Kasumi-1 (cell line): Measurements from ENCODE around the gene DNAJB8.
A peak's percentile ranks its signal among the peaks of the same experiment; 100 is the strongest.

ENCODE experiments used
- DNase-seq, 2 experiments: peaks; one replicate each; lab custom pipeline; 2025; lab: John Stamatoyannopoulos, UW

Gene DNAJB8

DNA sequence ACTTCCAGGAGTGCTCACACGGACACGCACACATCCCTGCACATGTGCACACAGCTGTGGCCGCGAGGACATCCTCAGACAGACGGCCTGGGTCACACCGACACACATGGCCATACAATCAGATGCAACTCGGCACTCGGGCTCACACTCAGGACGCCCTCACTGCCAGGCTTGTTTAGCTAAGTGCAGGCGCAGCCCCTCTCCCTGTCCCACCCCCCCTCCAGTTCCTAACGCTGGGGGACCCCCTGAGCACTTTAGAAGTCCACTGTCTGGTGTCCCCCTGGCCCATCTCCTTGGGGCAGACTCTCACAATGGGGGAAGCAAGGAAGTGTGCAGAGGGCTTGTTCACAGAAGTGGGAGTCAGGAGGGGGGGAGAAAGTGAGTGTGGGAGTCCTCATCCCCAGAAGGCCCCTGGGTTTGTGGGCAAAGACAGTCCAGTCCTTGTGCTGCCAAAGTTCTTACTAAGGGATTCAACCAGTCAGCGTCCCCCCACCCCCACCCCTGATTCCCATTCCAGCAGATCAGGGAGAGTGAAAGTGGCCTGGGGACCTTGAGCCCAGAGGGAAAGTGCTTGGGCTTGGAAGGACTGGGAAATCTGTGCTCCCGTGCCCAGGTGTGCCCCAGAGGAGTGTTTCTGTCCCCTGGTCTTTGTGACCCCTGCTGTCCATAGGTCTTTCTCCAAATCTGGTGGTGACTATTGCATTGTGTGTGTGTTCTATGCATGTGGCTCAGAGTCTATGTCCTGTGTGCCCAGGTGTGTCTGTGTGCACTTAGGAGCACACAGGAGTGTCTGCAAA is 27.1 kb upstream of the DNAJB8 start:
- no peak for DNase-seq

DNA sequence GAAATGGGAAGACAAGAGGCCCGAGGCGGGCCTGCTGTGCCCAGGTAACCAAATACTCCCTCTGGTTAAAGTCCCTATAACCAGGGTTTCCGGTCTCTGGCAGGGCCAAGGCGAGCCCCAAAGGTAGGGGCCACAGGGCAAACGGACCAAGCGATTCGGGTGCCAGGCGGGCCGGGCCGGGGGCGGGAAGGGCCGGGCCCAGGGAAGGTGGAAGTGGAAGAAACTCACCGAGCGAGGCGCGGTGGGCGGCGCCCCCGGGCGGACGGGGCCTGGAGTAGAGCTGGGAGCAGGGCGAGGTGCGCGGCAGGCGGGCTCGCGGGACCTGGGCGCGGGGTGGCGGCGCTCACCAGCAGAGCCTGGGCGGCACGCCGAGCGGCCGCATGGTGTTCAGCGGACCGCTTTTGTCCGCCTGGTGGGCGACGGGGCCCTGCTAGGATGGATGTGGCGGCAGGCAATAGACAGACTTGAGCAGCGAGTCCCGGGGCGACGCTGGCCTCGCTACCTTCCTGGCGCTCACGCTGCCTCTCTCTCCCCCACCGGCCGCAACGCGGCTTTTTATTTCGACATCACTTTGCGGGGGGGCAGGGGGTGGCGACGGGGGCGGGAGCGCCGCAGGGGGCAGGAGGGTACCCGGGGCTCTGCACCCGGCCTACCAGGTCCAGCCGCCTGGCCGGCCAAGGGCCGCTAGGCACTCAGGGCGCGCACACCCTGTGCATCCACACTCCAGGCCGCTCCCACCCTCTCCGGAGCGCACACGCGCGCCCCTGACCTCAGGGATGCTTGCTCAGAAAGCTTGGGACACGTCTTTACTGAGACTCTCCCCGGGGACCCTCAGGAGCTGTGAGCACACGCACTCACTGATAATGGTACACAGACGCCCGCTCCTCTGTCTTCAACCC is 26.2 kb upstream of the DNAJB8 start, which contains the start of gene GATA2:
Gene GATA2, minus strand, starts transcription at position 531 of the 899 bp plus-strand sequence. CDS start 6,170 bp downstream, outside the sequence.
- DNase-seq = peak; percentile 10 to 26

DNA sequence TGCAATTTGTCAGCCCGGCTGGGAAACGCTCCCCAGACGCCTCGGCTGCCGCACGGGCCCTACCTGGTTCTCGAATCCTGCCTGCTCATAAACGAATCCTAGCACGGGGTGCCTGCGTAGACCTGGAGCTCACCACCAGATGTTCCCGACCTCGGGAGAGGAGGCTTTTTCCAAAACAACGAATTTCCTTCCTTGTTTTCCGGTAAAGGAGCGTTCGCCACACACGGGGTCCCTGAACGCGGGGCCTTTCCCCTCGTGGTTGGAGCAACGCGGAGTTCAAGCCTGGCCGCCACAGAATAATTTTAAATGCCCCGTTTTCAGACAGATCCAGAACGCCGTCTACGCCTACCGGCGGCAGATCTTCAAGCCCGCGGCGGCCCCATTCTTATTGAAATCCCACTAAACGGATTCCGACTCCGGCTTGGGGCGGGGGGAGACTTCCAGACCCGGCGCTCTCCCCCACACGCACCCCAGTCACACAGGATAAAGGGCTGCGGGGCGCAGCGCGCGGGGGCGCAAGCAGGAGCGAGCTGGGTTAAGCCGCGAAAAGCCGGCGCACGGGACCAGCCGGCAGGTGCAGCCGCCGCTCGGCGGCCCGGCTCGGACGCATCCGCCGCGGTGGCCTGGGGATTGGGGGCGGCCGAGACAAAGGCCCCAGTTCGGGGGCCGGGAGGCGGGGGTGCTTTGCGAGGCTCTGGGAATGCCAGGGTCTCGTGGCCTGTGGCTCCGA is 25.4 kb upstream of the DNAJB8 start:
- DNase-seq = no peak

DNA sequence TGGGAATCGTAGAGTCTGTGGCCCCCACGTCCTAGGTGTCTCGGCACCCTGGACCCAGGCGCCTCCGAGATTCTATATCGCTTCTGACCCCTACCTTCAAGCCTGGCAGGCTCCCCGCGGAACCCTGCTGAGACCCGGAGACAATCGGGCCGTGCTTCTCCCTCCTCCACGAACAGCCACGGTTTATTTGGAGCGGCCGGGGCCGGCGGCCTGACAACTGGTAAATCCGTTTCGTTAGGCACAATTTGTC is 24.9 kb upstream of the DNAJB8 start:
- no peak for DNase-seq

DNA sequence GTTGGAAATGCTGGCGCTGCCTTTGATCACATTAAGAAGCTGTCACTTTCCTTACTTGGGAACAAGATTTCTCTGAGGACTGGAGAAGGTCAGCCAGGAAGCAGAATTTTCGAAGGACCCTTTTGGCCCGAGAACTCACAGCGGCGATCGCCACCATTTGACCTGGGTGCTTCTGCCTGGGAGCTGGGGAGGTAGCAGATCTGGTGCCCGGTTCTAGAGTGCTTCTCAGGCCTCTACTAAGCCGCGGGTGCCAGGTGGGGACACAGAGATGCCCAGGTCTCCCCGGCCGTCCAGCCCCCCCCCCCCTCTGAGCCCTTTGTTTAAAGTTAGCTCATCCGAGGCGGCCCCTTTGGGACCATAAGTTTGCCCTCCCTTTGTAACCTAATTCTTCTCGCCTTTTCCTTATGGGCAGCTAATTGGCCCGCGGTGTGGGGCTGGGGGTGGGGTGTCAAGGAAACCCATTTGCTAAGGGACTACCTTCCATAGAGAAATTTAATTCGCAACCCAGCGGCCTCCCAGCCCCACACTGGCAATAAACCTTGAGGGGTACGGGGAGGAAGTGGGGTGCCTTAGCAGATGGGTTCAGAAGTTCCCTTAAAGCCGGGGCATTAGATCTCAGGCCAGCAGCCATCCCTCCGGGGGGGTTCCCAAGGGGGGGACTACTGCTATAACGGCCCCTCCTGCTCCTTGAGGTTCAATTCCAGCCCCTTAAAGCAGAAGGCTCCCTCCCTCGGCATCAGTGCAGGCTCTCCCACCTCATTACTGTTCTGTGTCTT is 24.4 kb upstream of the DNAJB8 start:
- DNase-seq = no peak

DNA sequence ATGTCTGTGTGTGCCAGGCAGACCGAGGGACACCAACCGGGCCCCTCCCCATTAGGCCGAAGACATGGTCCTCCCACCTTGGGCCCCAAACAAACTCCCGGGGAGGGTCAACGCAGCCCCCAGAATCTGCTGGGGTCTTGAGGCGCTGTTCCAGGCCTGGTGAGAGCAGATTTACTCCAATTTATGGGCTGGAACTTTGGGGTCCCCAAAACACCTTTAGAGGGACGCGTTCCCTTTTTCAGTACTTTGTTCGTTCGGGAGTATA is 23.9 kb upstream of the DNAJB8 start:
- no peak for DNase-seq

DNA sequence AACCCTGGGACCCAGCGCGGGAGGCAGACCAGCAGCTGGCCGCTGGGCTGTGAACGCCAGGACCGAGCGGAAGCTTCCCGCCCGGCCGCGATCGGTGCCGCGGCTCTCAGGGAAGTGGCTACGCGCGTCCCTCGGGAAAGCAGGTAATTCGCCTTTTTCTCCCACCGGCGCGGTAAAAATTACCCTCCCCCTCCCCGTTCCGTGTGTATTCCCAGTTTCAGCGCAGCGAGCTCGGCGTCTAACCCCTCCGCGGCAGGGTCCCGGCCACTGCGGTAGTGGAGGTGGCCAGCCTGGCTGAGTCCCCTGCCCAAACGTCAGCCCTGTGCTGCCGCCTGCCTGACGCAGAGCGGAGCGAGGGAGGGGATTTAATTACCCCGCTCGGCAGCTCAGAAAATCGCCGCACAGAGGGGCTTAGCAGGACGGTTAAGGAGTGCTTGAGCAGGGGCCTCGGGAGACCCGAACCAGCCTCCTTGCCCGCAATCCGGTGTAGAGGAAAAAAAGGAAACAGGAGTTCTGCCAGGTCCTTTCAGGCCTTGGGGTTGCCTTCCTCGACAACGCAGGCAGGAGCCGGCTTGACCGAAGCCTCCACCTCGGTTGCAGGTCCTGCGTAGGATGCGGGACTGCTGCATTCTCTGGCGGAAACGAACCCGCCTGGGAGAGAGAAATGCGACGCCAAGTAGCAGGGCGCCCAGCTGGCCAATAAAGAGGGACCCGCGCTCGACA is 23.4 kb upstream of the DNAJB8 start:
- DNase-seq = peak in 1 of 2 experiments; percentile 11

DNA sequence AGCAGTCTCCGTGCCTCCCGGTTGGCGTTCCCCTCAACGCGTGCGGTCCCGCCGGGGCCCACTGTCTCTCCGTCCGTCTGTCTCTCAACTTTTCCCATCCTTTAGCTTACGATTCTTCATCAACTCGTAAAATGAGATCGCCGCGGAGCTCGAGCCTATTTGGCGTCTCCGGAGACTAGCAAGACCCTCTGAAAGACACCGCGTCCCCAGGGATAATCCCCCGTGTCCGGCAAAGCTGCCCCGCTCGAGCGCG is 22.9 kb upstream of the DNAJB8 start:
- DNase-seq = peak; percentile 7 to 14

DNA sequence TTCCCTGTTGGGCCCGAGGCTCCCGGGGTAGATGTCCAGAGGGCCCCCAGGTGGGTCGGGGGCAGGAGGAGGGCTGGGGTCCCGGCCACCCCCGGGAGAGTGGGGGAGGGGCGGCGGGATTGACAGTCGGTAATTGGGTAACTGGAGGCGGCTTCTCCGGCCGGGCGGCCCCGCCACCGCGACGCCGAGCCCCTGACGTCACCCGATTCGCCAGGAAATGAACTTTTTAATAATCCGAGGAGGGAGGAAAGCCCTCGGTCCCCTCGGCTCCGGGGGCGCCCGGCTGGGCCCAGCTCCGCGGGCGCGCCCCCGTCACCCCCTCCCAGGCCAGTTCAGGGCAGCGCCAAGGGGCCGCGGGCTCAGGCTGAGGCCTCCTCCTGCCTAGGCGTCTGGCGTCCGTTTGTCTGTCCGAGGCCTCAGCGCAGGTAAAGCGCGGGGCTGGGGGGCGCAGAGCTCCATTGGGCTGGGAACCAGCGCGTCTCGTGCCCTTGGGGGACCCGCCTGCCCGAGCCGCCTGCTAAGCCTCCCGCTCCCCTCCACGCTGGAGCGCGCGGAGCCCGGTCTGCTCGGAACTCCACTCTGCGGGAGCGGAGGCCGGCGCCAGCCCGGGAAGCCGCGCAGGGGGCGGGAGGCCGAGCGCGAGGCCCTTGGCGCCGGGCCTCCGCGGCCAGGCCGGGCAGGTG is 22.4 kb upstream of the DNAJB8 start:
- DNase-seq = peak; percentile 18 to 35

DNA sequence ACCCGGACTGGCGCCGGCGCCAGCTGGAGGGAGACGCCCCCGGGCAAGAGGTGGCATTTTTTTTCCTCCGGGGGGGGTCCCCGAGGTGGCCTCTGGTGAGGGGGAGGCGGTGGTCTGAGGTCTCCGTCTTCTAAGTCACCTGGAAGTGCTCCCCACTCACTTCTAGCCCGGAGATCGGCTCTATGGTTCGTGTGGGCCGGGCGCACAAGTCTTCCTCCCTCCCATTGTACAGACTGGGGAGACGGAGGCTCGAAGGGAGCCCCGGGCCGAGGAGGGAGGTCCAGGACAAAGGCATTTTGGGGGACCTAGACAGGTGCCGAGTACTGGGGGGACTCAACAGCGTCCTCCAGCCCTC is 21.9 kb upstream of the DNAJB8 start:
- DNase-seq = peak; percentile 5 to 12

DNA sequence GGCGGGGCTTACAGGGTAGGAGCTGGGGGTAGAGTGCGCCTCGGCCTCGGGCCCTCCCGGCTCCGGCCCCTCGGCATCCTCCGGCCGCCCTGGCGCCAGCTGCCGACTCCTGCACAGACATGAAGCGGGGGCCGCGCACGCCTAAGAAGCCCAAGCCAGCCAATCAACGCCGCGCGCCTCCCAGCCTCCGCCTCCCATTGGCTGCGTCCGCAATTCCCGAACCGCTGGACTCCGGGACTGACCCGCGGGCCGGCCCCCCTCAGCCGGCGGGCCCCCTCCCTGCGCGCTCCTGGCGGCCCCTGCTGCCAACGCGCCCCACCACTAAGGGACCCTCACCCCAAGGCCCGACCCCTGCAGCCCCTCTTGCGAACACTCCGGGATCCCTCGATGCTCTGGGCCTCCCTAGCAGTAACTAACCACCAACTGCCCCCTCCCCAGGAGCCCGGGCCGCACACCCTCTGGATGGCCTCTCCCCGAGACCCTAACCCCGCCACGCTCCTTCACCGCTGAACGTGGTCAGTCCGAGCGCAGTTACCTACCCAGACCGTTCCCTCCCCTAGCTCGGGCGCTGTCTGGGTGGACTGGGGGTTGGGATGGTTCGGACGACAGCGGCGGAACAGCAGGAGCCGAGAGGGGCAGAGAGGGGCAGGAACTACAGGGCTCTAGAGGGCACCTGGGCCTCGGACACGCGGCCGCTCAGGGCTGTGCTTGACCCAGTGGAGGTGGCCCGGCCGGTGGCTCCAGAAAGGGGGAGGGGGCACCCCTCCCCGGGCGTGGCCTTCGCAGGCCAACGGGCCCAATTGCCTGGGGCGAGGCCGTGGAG is 21.3 kb upstream of the DNAJB8 start:
- peak; percentile 43 to 55 for DNase-seq

DNA sequence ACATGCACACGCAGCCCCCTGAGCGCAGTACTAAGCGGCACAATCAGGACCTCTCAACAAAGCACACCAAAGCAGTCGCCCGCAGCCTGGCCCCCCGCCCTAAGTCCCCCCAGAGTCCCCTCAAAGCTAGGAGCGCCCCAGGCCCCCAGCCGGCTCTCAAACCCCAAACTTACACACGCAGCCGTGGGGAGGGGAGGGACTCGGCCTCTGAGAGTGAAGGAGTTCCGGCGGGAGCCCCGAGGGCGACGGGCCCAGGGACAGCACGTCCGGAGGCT is 20.8 kb upstream of the DNAJB8 start:
- peak in 1 of 2 experiments; percentile 47 for DNase-seq

DNA sequence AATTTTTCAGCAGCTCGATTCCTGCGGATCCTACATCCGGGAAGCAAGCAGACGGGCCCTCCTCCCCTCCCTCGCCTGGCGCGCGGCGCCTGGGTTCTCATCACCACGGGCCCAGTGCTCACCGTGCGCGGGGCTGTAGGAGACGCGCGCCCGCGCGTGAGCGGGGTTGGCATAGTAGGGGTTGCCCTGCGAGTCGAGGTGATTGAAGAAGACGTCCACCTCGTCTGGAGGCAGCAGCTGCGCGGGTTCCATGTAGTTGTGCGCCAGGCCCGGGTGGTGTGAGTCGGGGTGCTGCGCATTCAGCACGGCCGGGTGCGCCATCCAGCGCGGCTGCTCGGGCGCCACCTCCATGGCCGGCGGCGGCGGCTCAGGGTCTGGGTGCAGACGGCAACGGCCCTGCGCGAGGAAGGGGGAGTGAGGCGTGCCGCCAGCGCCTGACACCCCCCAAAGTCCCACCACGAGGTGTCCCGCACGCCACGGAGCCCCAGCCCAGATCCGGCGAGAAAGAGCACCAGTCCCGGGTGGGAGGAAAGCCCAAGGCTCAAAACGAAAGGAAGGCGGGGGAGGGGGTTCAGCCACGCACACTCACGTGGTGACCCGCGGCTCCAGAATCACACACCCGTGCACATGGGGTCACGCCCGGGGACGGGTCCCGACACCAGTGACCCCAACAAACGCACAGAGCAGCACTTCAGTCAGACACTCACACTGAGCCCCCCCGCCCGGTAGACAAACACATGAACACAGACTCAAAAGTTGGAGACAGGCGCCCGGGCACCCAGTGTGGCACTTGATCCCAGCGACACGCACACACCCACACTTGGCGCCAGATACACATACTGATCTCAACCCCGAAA is 20.2 kb upstream of the DNAJB8 start:
- peak in 1 of 2 experiments; percentile 17 for DNase-seq

DNA sequence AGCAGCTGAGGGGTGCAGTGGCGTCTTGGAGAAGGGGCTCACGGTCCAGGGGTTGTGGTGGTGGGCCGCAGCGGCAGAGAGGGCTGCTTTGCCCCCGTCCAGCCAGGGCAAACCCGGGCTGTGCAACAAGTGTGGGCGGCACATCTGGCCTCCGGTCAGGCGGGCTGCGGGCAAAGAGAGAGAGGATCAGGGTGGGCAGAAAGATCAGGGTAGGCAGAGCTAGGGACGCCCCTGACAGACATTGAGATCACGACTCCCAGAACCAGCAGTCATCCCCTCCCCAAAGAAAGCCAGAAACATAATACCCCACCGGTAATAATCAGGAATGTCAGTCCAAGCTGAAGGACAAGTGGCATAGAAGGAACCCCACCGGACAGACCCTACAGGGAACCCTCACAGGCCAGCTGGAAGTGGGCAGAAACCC is 19.5 kb upstream of the DNAJB8 start:
- no peak for DNase-seq

DNA sequence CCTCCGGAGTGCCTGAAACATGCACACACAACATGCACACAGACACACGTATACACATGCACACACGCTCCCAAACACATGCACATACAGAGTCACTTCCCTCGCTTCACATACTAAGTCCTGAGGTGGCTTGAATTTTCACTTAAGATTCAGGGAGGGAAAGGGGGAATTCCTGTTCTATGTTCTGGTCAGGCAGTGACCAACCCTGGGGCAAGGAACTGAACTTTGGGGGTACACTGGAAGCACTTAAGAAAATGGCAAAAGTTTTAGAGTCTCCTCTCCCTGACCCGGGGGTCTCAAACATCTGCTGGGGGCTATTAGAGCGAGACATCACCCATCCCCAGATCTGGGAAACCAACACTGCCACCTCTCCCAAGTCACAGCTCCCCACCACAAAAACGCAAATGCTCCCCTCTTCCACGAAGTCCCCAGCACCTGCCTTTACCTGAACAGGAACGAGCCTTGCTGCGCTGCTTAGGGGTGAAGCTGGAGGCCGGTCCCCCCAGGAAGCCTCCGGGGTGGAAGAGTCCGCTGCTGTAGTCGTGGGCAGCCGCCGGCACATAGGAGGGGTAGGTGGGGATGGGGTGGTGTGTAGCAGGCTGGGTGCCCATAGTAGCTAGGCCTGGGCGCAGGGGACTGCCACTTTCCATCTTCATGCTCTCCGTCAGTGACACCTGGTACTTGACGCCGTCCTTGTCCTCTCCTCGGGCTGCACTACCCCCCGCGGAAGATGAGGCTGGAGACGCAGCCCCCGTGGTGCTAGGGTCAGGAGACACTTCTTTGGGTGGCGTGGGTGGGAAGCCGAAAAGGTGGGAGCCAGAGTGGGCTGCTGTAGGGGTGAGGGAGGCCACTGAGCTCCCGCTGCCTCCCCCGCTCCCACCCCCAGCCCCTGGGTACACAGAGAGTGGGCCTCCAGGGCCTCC is 18.9 kb upstream of the DNAJB8 start:
- DNase-seq = no peak

DNA sequence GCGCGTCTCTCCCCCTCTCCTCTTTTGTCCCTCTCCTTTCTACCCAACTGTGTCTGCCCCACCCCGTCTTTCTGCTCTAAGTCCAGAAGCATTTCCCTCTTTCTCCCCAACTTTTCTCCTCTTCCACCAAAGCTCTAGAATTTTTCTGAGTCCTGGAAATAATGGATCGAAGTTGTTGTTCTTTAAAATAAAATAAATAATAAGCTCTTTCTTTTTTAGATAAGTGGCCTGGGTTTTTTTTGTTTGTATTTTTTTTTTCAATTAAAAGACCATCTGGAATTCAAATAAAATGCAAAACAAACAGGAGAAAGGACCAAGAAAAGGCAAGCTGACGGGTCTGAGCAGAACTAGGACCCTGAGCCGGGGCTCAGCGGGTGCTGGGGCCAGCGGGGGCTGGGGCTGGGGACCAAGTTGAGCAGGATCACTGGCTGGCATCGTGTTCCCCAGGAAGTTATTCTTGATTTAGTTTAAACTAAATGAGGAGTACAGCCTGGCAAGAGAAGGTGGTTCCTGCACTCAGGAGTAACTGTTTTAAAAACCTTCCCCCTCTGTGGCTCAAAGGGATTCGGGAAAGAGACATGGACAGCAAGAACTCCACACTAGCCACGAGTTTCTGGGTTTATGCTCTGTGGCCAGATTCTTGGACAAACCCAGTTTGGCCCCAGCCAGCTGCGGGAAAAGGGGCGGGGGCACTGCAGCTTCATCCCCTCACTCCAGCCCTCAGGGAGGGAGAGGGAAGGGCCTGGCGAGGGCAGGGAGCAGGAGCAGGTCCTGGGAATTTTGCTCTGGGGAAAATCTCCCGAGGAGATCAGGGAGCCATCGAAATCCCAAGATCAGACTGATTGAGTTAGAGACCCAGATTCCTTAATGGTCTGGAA is 18.0 kb upstream of the DNAJB8 start:
- DNase-seq = no peak

DNA sequence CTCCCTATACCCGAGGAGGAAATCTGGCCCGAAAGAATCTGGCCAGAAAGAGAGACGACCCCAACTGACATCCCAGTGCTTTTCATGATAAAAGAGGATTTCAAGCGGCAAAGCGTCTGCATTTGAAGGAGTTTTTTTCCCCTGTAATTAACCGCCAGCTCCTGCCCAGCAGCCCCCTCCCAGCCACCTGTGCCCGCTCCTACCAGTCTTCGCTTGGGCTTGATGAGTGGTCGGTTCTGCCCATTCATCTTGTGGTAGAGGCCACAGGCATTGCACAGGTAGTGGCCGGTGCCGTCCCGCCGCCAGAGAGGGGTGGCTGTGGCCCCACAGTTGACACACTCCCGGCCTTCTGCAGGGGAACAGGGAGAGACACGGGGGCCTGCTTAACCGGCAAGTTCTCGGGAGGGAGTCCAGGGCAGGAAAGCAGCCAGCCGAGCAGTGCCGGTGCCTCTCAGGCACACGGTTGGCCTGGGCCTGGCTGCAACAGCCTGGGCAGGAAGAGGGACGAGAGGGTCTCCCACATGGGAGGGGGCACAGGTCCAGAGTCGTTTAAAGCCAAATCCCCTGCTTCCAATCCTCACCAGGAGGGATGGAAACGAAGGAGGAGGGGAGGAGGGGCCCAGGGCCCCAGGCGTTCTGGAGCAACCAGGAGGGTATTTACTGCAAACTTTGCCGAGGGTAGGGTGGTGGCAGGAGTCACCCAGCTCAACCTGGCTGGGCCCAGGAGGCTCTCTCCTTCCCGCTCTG is 17.1 kb upstream of the DNAJB8 start:
- peak in 1 of 2 experiments; percentile 26 for DNase-seq
